GM12801 (cell line): ENCODE data around the gene BICDL2.

Experiments used
- CTCF ChIP-seq: IDR thresholded peaks from one replicate; pipeline ENCODE4 v1.5.1; 2011; ENCODE audit warnings: control low read depth; ENCODE audit not compliant: insufficient read length; ENCODE audit errors: extremely low read depth

Gene BICDL2

GRCh38 chr16:3059041-3059722, 22.4 kb upstream of the BICDL2 start:
- no peak for TF ChIP-seq CTCF

- no peak for TF ChIP-seq CTCF
Observed at GRCh38 chr16:3058139-3059030, 21.6 kb upstream of the BICDL2 start.

- TF ChIP-seq CTCF = no peak
Observed at GRCh38 chr16:3057181-3058138, 20.7 kb upstream of the BICDL2 start.

- TF ChIP-seq CTCF = no peak
Observed at GRCh38 chr16:3056336-3057180, 19.8 kb upstream of the BICDL2 start.

- no peak for TF ChIP-seq CTCF
Observed at GRCh38 chr16:3054965-3055733, 18.4 kb upstream of the BICDL2 start.

- no peak for TF ChIP-seq CTCF
Observed at GRCh38 chr16:3051494-3051893, 14.8 kb upstream of the BICDL2 start.
